Measurements from ENCODE around the gene MYCBPAP.

DNA sequence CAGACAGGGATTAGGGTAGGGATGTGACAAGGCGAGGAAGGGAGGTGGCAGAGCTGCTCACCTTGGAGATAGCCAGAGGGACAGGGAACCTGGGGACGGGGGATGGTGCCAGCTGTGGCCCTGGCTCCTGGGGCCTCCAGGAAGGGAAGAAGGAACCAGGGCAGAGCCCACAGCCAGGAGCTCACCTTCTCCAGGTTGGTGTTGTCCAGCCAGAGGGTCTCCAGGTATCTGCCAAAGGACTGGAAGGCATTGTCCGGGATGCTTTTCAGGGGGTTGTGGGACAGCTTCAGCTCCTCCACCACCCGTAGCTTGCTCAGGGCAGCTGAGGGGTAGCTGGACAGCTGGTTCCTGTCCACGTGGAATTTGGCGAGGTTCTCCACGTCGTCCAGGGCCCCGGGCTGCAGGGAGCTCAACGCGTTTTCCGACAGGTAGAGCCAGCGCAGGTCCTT is 40.4 kb upstream of the MYCBPAP start:
- TF ChIP-seq, protein P1, sequence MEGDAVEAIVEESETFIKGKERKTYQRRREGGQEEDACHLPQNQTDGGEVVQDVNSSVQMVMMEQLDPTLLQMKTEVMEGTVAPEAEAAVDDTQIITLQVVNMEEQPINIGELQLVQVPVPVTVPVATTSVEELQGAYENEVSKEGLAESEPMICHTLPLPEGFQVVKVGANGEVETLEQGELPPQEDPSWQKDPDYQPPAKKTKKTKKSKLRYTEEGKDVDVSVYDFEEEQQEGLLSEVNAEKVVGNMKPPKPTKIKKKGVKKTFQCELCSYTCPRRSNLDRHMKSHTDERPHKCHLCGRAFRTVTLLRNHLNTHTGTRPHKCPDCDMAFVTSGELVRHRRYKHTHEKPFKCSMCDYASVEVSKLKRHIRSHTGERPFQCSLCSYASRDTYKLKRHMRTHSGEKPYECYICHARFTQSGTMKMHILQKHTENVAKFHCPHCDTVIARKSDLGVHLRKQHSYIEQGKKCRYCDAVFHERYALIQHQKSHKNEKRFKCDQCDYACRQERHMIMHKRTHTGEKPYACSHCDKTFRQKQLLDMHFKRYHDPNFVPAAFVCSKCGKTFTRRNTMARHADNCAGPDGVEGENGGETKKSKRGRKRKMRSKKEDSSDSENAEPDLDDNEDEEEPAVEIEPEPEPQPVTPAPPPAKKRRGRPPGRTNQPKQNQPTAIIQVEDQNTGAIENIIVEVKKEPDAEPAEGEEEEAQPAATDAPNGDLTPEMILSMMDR (IDR thresholded peaks at IDR 0.05): no peak
- TF ChIP-seq POLR2A (IDR thresholded peaks at IDR 0.05): no peak

Measured in testis (tissue), 2 donors.